Common myeloid progenitor, CD34-positive (primary cell): ENCODE measurements around the gene TRABD.

Experiments used
- CTCF ChIA-PET: fragments of 350-600 bp; sonication (Branson Sonifier 250); formaldehyde crosslinking; loops from one replicate; lab custom pipeline; 2021; ENCODE audit warnings: antibody characterized with exemption; lab: Charles Lee
- POLR2A ChIA-PET: fragments of 350-600 bp; sonication (Branson Sonifier 250); formaldehyde crosslinking; loops from one replicate; lab custom pipeline; 2021; ENCODE audit warnings: antibody characterized with exemption; lab: Charles Lee
- DNase-seq, 3 donors: peaks; one replicate each; pipeline versions ENCODE4 v3.0.0 to v3.0.0-alpha.2; 2013
- H3K27ac ChIP-seq, 2 experiments: 1 replicate in 1 of 2; 2 replicates in 1 of 2; pipeline ENCODE4 v1.7.0; 2013; ENCODE audit warnings: inconsistent platforms in 2 of 2, low read length in 2 of 2, mild to moderate bottlenecking in 2 of 2, low read depth in 1 of 2, moderate library complexity in 1 of 2; ENCODE audit not compliant: severe bottlenecking in 2 of 2, insufficient read depth in 1 of 2, poor library complexity in 1 of 2
- H3K27me3 ChIP-seq, 5 experiments: replicated peaks in 2 of 5; 1 replicate in 3 of 5; 2 replicates in 2 of 5; pipeline versions ENCODE4 v1.6.1 to v1.7.0; 2013; ENCODE audit warnings: low read length in 4 of 5, mild to moderate bottlenecking in 2 of 5, moderate library complexity in 2 of 5, inconsistent platforms in 1 of 5; ENCODE audit not compliant: insufficient read depth in 5 of 5, control insufficient read depth in 4 of 5
- H3K36me3 ChIP-seq, 4 experiments: 1 replicate in 2 of 4; 2 replicates in 2 of 4; pipeline versions ENCODE4 v1.6.1 to v1.7.0; 2013; ENCODE audit warnings: low read length in 3 of 4, control low read depth in 1 of 4, mild to moderate bottlenecking in 1 of 4; ENCODE audit not compliant: control insufficient read depth in 4 of 4, insufficient read depth in 4 of 4
- H3K4me1 ChIP-seq, 4 experiments: 1 replicate in 3 of 4; 2 replicates in 1 of 4; pipeline versions ENCODE4 v1.6.1 to v1.7.1; 2013; ENCODE audit warnings: low read length in 3 of 4, mild to moderate bottlenecking in 3 of 4, control low read depth in 1 of 4, inconsistent platforms in 1 of 4, moderate library complexity in 1 of 4; ENCODE audit not compliant: control insufficient read depth in 4 of 4, insufficient read depth in 4 of 4; ENCODE audit errors: control extremely low read depth in 1 of 4
- H3K4me3 ChIP-seq, 7 experiments: 1 replicate in 4 of 7; 2 replicates in 3 of 7; pipeline versions ENCODE4 v1.5.1 to v1.7.0; 2013; ENCODE audit warnings: mild to moderate bottlenecking in 7 of 7, low read length in 6 of 7, moderate library complexity in 6 of 7, inconsistent platforms in 2 of 7, low read depth in 2 of 7, control low read depth in 1 of 7; ENCODE audit not compliant: insufficient read depth in 4 of 7, control insufficient read depth in 1 of 7; ENCODE audit errors: extremely low read depth in 1 of 7
- H3K9me3 ChIP-seq, 5 experiments: 1 replicate in 4 of 5; 2 replicates in 1 of 5; pipeline versions ENCODE4 v1.6.1 to v1.7.1; 2013; ENCODE audit warnings: low read length in 4 of 5, mild to moderate bottlenecking in 2 of 5, inconsistent platforms in 1 of 5, low read depth in 1 of 5, moderate library complexity in 1 of 5; ENCODE audit not compliant: control insufficient read depth in 4 of 5, insufficient read depth in 2 of 5; ENCODE audit errors: control extremely low read depth in 1 of 5
- WGBS: methylation state at CpG from one replicate; pipeline ENCODE4 v1.1.5; 2013; ENCODE audit not compliant: insufficient coverage; 5-methylcytosine and 5-hydroxymethylcytosine counted together

Gene TRABD

GRCh38 chr22:50193621-50194020 is 7.9 kb downstream of the TRABD start:
- no peak for DNase-seq
- H3K4me3 ChIP-seq: no peak overlapping the region
- peaks cover 0 to 58% (median 51%) of the 10 kb centered on the region in 4 experiments for H3K4me1 ChIP-seq
- CTCF ChIA-PET: no interaction called here
- H3K36me3 ChIP-seq: peaks cover 2 to 58% (median 29%) of the 10 kb centered on the region in 4 experiments
- WGBS: 88% methylated on average over 8 of the region's 8 CpGs
- H3K27me3 ChIP-seq: no peaks in the 10 kb centered on the region
- H3K9me3 ChIP-seq: no peaks in the 10 kb centered on the region
- POLR2A ChIA-PET: interaction anchor here (1.2 kb wide), 1 partner anchor 43 kb away, joined by 3 read pairs; no protein-coding TSS in a partner anchor
- H3K27ac ChIP-seq: peak overlapping the region; percentile 20 to 34

- peak overlapping the region in 1 of 2 experiments; percentile 34 for H3K27ac ChIP-seq
- peaks cover 2 to 61% (median 30%) of the 10 kb centered on the region in 4 experiments for H3K36me3 ChIP-seq
- H3K4me3 ChIP-seq: no peak overlapping the region
- H3K27me3 ChIP-seq: no peaks in the 10 kb centered on the region
- no peaks in the 10 kb centered on the region for H3K9me3 ChIP-seq
- CTCF ChIA-PET: interaction anchor here (0.8 to 1.4 kb wide), 3 partner anchors 43 to 45 kb away, joined by 3 read pairs; no protein-coding TSS in a partner anchor
- POLR2A ChIA-PET: interaction anchor here (1.2 kb wide), 1 partner anchor 44 kb away, joined by 3 read pairs; no protein-coding TSS in a partner anchor
- DNase-seq: no peak
- peaks cover 0 to 52% (median 45%) of the 10 kb centered on the region in 4 experiments for H3K4me1 ChIP-seq
- 96% methylated on average over 39 of the region's 44 CpGs for WGBS
These were observed 8.5 kb downstream of the TRABD start for GRCh38 chr22:50194037-50194805.

- Histone ChIP-seq H3K4me3 (no peak overlapping the region), H3K27ac (no peak overlapping the region), H3K27me3 (no peaks in the 10 kb centered on the region), H3K36me3 (peaks cover 2 to 64% (median 30%) of the 10 kb centered on the region in 4 experiments), H3K9me3 (no peaks in the 10 kb centered on the region), H3K4me1 (peaks cover 0 to 41% (median 34%) of the 10 kb centered on the region in 4 experiments)
- ChIA-PET POLR2A (interaction anchor here (0.6 kb wide), 1 partner anchor 31 kb away, joined by 6 read pairs; no protein-coding TSS in a partner anchor), CTCF (interaction anchor here (1.2 kb wide), 1 partner anchor 54 kb away, joined by 3 read pairs; no protein-coding TSS in a partner anchor)
- WGBS: over 99% methylated on average over 18 of the region's 18 CpGs
- no peak for DNase-seq
These were observed 10.5 kb downstream of the TRABD start for GRCh38 chr22:50196256-50196655.

GRCh38 chr22:50197000-50197800 is 11.5 kb downstream of the TRABD start:
- H3K36me3 ChIP-seq: peaks cover 2 to 64% (median 30%) of the 10 kb centered on the region in 4 experiments
- no peak for DNase-seq
- peaks cover 0 to 40% (median 33%) of the 10 kb centered on the region in 4 experiments for H3K4me1 ChIP-seq
- ChIA-PET CTCF (no interaction called here), POLR2A (no interaction called here)
- WGBS: 96% methylated on average over 18 of the region's 23 CpGs
- no peak overlapping the region for H3K4me3 ChIP-seq
- H3K27me3 ChIP-seq: no peaks in the 10 kb centered on the region
- H3K27ac ChIP-seq: no peak overlapping the region
- H3K9me3 ChIP-seq: no peaks in the 10 kb centered on the region

- Histone ChIP-seq H3K4me3 (no peak overlapping the region), H3K4me1 (peaks cover 0 to 33% (median 27%) of the 10 kb centered on the region in 4 experiments), H3K36me3 (peaks cover 2 to 62% (median 30%) of the 10 kb centered on the region in 4 experiments), H3K27ac (no peak overlapping the region), H3K9me3 (no peaks in the 10 kb centered on the region), H3K27me3 (no peaks in the 10 kb centered on the region)
- no peak for DNase-seq
- 98% methylated on average over 50 of the region's 61 CpGs for WGBS
- ChIA-PET POLR2A (interaction anchor here (0.6 to 1.0 kb wide), 2 partner anchors 7 to 8 kb away, joined by 3 to 4 read pairs; no protein-coding TSS in a partner anchor), CTCF (no interaction called here)
These were observed 12.3 kb downstream of the TRABD start for GRCh38 chr22:50197856-50198623.

GRCh38 chr22:50198624-50199017 is 12.9 kb downstream of the TRABD start:
- H3K4me1 ChIP-seq: peaks cover 0 to 28% (median 22%) of the 10 kb centered on the region in 4 experiments
- ChIA-PET POLR2A (interaction anchor here (0.6 to 1.0 kb wide), 2 partner anchors 8 to 9 kb away, joined by 3 to 4 read pairs; no protein-coding TSS in a partner anchor), CTCF (no interaction called here)
- no peak for DNase-seq
- H3K27me3 ChIP-seq: no peaks in the 10 kb centered on the region
- H3K36me3 ChIP-seq: peaks cover 2 to 62% (median 33%) of the 10 kb centered on the region in 4 experiments
- 92% methylated on average over 13 of the region's 16 CpGs for WGBS
- H3K9me3 ChIP-seq: no peaks in the 10 kb centered on the region
- H3K27ac ChIP-seq: no peak overlapping the region
- H3K4me3 ChIP-seq: no peak overlapping the region
